Skin of body (tissue), 2 donors: ENCODE measurements around the gene SIVA1. TPM values are rescaled to one million over a fixed set of nuclear protein-coding genes. Genes with fewer than 3 reads are reported as not detected.

Experiments
- DNase-seq: peaks from one replicate; lab custom pipeline; 2025; lab: John Stamatoyannopoulos, UW
- total RNA-seq: library from RNA; depleted of rRNA; stranded (reverse); fragments of >200 nt; gene quantifications from one replicate; pipeline ENCODE4 v1.2.3, GENCODE V29; 2014

Gene SIVA1
- total RNA-seq, 1 donor from 2014 or later, result 40.1 TPM

GRCh38 chr14:104734601-104734990 lies 18.4 kb upstream of the SIVA1 start:
- no peak for DNase-seq

- DNase-seq, result no peak
Observed at GRCh38 chr14:104734991-104735779, 17.8 kb upstream of the SIVA1 start.

DNA sequence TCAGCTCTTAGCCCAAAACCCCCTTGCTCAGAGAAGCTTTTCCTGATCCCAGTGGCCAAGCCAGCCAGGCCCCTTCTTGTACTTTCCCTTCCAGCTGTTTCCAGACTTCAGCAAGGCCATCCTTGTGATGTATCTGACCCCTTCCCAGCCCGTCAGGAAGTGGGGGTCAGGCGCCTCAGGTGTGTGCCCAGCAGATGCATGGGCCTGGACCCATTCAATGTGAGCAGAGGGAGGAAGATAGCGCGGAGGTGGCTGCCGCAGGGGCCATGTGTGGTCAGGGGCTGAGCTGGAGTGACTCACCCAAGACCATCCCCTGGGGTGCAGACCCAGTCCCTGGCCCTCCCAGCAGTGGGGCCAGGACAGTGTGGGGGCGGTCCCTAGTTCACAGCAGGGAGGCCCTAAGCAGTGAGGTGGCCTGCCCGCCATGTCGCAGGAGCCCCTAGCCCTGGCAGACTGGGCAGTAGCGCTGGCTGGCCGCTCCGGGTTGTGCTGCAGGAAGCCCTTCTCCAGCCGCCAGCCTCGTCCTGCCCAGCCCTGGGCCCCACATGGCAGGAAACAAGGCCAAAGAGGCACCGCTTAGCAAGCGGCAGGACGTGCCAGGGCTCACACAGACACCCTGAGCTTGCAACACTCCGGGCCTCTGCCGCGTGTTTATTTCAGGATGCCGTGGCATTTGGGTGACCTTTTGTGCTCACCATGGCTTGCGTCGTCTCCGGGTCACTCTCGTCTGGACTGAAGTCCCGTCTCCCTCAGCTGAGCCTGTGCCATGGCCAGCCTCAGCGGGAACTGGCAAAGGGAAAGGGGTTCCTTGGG lies 16.9 kb upstream of the SIVA1 start:
- peak; percentile 26 for DNase-seq

- DNase-seq, result no peak
Observed at GRCh38 chr14:104738375-104739019, 14.4 kb upstream of the SIVA1 start.

GRCh38 chr14:104739026-104739425 lies 13.9 kb upstream of the SIVA1 start:
- DNase-seq, result no peak

- no peak for DNase-seq
Observed at GRCh38 chr14:104739546-104740516, 13.1 kb upstream of the SIVA1 start.

DNA sequence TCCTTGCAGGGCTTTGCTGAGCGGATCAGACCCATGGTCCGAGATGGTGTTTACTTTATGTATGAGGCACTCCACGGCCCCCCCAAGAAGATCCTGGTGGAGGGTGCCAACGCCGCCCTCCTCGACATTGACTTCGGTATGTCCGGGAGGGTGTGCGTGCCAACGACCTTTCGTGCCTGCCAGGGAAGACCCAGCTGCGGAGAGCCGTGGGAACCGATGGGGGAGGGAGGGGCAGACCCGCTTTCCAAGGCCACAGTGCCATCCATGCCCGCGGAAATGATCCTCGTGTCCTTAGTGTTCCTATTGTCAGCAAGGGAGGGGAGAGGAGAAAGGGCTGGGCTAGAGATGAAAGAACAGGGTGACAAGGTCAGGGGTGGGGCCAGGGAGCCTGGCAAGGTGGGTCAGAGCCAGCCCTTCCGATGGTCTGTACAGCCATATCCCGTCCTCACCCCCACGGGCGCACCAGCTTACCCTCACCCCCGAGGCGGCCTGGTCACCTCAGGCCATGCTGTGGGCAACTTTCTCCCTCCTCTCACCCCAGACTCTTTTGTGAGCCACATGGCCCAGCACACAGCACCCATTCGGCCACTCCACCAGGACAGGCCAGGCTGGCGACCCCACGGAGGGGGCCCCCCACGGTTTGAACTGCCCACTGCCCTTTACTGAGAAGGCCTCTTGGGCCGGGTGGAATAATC lies 11.7 kb upstream of the SIVA1 start:
- DNase-seq, result no peak

- no peak for DNase-seq
Observed at GRCh38 chr14:104741803-104742251, 11.1 kb upstream of the SIVA1 start.

GRCh38 chr14:104742586-104743455 lies 10.1 kb upstream of the SIVA1 start:
- DNase-seq, result no peak

DNA sequence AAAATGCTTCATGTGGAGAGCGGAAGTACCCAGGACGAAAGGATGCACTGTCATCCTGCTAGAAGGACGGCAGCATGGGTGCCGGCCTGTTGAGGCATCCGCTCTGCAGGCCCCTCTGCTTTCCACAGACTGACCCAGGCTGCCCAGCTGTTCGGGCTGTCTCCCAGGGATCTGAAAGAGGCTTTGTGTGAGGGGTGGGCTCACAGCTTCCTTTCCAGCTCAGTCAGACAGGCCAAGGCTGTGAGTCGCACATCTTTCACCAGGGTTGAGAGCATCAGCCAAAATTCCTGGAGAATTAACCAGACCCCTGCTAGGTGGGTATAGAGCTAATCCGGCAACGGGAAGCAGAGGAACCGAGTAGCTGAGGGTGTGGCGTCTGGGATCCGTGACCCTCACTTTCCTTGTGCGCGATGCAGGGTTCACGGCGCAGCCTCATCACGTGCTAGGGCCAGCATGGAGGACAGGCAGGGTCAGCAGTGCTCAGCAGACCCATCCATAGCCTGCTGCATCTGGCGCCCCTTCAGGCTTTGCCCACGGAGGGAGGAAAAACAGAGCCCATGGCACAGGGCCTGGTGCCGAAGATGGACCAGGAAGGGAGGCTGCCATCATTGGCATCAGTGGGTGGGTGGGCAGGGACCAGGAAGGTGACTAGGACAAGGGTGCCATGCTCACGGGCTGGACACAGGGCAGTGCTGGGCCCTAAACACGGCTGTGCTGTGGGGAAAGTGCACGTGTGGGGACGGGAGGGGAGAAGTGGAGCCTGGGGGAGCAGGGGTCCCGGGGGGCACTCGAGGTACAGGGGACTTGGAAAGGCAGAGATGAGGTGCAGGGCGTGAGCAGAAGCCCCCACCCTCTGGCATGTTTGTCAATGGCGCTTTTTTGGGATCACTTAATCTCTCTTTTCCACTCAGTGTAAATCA lies 9.2 kb upstream of the SIVA1 start:
- DNase-seq, result no peak

DNA sequence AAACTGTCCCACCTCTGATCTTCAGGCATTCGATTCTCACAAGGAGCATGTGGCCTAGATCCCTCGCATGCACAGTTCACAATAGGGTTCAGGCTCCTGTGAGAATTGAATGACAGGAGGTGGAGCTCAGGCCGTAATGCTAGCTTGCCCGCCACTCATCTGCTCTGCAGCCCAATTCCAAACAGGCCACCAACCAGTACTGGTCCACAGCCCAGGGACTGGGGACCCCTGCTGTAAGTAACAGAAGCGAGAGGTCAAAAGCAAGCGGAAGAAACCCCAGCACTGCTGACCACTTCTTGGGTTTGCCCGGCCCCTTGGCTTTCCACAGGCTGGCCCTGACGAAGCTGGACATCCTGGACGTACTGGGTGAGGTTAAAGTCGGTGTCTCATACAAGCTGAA lies 8.5 kb upstream of the SIVA1 start:
- no peak for DNase-seq

DNA sequence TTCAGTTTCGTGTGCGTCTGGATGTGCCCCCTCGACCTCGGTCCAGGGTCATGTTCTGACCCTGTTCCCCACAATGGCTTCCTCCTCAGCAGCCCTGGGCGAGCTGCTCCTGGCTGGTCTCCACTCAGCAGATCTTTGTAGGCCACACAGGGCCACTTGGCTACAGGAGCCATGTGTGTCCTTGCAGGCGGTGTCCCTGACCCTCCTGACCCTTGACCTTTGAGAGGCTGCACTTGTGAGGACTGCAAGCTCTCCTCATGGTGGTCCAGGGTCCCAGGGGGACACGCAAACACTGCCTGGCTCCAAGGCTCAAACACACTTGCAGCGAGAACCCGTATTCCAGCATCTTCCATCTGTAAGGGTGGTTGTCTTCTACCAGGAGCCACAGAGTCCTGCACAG lies 7.5 kb upstream of the SIVA1 start:
- no peak for DNase-seq

GRCh38 chr14:104746071-104746545 lies 6.8 kb upstream of the SIVA1 start:
- no peak for DNase-seq

DNA sequence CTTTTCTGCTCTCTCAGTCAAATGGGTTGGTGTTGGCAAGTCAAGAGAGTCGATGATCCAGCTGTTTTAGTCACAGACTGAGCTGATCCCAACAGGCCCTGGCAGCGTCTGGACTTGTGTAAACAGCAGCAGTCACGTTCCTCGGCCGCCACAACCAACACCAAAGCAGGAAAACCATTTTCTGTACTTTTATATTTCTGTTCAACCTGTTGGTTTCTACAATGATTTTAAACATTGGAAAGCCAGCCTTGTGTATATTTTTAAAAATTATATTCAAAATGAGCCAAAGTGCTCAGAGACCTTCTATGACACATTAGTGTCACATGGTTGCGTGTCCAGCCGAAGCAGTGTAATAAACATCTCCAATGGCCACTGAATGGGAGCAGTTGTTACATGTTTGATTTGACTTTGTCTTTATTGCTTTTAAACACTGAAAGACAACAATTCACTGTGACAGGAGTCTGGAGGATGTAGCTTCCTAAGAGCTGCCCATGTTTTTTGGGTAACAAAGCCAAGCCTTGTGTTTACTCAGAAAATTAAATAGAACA lies 5.9 kb upstream of the SIVA1 start:
- no peak for DNase-seq

GRCh38 chr14:104747876-104748275 lies 5.1 kb upstream of the SIVA1 start:
- DNase-seq, result no peak

DNA sequence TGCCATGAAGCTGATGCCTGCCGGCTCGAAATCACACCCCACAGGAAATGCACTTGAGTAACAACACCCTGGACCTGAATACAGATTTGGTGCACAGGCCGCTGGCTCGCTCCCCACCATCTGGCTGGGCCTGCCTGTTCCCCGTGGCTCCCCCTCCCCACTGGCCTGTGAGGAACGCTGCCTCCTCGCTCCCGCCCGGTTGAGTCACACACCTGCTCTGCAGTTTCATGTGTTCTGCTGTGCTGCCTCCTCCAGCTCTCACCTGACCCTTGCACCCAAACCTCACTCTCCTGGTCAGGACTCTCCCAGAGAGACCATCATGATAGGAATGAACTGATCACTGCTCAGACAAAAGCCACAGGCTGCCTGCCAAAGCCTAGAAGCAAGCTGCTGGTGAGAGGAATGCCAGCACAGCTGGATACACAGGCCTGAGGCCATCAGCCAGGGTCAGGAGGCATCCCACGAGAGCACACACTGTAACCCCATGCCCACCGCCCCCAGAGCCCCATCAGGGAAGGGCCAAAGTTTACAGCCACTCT lies 3.8 kb upstream of the SIVA1 start:
- peak; percentile 23 for DNase-seq

GRCh38 chr14:104750056-104750752 lies 2.7 kb upstream of the SIVA1 start:
- no peak for DNase-seq
